NCI-H187 treated with DMSO at 0.1 percent for 48 hours (cell line): ENCODE measurements around the gene BTRC.

ENCODE experiments used
- DNase-seq: peaks from one replicate; lab custom pipeline; 2025; lab: John Stamatoyannopoulos, UW

BTRC gene

DNA sequence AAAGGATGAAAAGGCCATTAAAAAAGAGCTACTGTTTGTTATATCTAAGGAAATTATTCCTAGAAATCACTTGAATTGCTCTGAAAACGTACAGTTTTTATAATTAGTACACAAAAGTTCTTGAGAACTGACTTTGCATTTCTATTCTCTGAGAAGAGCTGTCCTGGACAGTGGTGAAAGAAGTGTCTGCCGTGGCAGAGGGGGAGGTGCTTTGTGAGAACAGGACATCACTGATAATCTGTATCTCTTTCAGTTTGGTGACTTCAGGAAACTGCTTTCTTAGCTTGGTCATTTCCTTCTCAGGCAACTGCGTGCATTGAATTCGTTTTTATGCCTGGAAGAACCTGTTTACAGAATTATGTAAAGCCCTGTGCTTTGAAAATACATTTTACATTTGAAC, 182.0 kb downstream of the BTRC start:
- DNase-seq: no peak

DNA sequence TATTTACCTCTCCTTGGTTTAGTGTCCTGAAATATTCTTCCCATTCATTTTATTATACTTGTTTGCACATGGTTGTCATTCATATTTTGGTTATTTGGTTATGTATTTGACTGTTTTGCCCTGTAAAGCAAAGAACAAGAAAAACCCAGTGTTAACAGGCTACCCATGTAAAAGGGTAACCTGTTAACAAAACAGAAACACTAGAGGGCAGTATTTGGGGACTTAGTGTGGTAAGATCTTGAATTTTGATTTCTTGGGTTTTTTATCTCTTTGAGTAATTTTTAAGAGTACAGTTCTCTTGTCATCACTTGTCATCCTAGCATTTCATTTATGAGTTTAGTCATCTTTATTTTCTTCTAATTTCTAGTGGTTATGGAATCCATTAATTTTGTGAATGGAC, 182.8 kb downstream of the BTRC start:
- DNase-seq: no peak

DNA sequence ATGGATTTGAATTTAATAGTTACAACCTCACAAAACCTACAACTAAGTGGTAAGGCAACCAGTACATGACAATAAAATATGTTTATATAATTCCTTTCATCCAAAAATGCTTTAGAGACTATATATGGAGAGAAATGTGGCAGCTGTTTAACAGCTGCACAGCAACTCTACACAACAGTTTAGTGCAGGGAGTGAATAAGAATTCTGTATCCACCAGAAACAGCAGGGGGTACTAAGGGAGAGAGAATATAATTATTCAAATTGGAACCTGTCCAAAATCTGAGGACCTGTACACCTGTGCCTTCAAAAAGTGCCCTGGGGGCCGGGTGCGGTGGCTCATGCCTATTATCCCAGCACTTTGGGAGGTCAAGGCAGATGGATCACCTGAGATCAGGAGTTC, 184.5 kb downstream of the BTRC start:
- peak; percentile 1 for DNase-seq

DNA sequence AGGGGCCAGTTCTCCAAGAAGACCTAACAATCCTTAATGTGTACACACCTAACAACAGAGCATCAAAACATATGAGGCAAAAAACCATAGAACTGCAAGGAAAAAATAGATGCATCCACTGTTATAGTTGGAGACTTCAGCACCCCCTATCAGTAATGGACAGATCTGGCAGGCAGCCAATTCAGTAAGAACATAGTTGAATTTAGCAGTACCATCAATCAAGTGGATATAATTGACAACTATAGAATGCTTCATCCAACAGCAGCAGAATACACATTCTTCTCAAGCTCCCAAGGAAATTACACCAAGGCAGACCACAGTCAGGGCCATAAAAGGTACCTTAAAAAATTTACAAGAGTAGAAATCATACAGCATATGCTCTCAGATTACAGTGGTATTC, 191.9 kb downstream of the BTRC start:
- DNase-seq: no peak

DNA sequence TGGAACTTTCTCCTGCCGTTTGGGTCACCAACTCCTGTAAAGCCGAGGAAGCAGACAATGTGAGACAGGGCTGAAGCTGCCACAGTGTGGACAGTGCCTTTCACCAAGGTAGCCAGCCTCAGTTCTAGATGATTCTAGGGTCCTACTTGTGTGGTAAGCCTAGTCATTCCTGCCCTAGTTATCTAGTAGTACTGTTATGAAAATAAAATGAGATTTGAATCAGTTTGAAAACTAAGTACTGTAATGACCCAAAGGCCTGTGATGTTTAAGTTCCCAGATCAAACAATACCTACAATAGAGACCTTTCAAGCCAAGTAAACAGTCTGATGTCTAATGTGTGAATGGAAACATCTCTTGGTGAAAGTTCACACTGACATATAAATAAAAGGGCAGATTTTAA, 197.0 kb downstream of the BTRC start:
- DNase-seq: no peak

DNA sequence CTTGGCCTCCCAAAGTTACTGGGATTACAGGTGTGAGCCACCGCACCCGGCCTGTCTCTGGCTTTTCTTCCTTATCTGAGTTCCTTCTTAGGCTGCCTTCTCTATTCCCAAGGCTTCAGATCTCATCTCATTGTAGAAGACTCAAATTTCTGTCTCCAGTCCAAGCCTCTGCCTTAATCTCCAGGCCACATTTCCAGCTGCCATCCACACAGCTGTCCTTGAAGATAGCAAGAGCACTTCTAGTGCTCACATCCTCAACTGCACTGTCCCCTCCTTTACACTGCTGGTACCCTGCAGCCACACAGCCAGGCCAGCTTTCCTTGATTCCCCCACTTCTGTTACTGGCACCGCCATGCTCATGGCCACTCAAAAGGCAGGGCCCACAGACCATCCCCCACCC, 198.5 kb downstream of the BTRC start:
- no peak for DNase-seq

DNA sequence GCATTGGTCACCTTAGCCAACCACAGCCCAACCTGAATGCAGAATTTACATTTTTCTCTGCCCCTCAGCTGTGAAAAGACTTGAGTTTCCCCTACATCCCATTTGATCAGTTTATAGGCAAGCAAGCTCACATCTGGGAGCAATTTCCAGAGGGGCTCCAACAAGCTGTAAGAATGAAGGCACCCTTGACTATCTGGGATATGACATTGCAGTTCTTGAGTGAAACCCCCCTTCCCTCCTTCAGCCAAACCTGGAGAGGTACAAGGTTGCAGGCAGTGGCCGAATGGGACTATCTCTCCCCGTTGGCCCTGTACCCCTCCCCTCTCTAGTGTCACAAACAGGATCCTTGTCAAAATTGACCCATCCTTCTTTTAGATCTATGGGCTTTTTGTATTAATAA, 203.6 kb downstream of the BTRC start:
- DNase-seq: no peak

DNA sequence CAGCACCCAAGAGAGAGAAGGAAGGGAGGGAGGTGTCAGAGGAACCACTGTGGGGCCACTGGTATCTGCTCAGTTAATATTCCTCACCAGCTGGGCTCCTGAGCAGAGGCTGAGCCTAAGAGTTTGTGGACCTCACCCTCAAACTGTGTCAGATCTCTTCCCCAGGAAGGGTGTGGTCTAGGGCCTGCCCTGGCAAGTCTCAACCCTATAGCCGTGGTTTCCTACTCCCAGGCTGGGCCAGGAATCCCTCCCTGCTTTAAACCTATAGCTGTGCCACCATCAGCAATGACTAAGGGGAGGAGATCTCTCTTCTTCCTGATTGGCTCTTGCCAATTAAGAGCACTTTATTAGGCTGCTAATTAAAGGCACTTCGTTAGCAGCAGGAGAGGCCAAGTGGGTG, 204.2 kb downstream of the BTRC start:
- DNase-seq: no peak

DNA sequence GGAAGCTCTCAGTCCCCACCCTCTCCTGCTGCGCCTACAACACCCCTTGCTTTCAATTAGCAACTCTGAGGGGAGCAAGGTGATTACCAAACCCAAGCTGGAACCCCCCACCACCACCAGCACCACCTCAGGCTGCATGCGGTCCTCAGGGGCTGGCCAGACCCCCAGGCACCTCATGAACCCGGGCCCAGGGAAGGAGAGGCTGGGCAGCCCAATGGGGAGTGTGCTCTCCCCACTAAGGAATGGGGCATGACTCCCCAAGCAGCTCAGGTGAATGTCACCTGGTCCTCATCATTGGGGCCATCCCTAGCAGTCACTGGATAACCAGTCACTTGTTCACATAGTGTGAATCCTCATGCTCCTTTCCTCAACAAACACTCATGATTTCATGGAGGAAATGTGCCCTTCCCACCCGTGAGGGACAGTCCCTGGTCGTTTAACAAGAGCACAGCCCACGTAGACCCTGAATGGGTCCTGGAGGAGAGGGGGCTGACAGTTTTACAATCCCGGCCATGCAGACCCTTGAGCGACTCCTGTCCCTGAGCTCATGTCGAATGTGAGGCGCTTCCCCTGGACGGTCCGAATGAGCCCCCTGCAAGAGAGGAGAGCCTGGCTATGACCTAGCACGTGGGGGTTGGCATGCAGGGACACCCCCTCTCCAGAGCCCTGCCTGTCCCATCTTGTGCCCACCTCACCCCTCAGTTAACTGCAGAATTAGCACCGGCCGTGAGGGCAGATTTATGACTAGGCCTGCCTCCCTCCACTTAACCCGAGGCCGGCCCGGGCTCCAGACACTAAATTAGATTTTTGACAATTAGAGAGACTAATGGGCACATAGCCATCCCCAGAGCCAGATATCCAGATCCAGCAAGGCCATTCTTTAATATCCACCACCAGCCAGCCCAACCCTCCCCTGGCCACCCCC, 205.0 kb downstream of the BTRC start:
- DNase-seq: no peak

DNA sequence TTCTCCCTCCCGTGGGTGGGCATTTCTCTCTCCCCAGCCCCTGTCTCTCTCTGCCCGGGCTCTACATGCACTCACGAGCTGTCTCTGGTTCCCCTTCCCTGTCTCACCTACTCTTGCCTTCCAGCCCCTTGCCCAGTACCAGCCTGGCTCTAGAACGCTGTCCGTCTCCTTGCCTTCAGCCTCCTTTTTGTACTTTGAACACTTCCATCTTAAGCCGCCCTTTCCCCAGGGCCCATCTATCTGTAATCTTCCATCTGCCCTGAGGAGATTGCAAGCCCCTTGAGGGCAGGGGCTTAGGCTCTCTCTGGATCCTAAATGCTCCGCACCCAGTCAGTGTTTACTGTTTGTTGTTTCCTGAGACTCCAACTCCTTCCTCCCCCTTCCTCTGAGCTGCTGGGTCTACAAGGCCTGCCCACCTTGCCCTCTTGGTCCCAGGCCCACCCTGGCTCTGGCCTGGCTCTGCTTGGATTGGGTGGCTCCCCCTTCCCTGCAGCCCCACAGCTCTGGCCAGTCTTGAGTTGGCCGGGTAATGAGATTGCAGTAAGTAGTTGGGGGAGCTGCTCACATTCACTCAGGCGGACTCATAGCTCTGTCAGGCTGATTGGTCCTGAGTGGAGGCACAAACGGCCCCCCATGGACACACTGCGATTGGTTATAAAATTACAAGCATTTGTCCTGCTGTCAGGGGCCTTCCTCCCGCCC, 205.8 kb downstream of the BTRC start:
- no peak for DNase-seq

DNA sequence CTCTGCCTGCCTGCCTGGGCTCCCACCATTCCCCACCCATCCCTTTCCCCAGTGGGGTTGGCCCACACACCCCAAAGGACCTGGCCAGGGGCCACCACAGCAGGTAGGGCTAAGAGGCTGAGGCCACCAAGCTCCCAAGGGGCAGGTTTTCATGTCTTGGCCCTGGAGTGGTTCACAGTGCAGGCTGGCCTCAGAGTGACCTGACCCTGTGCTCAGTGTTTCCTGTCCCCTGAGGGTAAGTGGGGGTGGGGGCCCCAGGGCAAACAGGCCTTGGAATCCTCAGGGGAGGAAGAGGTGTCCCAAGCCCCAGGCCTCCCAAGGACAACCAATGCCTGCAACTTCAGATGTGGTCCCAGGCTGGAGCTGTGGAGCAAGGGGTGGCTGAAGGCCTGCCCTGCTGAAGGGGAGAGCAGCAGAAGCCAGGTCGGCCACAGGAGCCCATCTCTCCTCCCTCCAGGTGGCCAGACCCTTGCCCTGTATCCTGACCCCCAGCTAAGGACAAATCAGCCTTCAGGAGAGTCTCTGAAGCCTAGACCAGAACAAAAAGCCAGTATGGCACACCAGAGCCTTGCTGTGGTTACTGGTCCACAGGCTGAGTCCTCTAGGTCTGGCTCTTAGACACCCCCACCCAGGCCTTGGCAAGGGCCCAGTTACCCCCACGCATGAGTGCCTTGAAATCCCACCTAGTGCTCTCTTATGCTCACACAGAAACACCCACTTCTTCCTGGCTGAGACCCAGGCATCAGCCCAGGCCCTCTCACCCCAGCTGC, 206.5 kb downstream of the BTRC start:
- no peak for DNase-seq

DNA sequence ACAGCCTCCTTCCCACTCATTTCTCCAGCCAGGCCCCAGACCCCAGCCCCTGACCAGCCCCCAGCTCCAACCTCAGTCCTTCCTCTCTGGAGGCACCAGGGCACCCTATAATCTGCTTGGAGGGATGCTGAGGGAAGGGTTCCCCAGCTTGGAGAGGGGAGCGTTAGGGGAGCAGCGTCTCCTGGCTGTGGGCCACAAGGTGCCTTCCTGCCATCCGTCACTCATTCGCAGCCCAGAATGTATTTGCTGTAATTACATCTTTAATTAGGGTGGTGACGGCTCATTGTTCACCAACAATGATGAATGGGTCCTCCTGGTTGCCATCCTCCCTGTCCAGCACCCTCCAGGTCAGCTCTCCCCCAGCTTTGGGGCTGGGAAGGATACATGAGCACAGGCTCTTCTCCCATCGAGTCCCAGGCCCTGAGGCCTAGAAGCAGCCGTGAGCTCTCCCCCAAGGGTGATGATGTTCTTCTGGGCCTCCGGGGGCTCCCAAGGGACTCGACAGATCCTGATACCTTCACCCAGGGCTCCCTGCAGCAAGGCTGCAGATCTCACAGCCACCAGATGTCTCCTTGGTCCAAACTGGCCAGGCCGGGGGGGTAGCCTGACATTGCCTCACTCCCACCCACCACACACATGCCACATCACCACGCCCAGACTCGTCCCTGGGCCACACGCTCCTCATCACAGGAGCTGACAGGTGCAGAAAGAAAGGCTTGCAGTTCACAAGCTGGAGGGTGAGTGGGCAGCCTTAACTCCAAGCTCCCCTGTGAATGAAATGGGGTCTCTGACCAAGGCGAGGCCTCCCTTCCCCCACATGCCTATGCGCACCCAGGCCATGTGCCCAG, 207.3 kb downstream of the BTRC start:
- DNase-seq: no peak

DNA sequence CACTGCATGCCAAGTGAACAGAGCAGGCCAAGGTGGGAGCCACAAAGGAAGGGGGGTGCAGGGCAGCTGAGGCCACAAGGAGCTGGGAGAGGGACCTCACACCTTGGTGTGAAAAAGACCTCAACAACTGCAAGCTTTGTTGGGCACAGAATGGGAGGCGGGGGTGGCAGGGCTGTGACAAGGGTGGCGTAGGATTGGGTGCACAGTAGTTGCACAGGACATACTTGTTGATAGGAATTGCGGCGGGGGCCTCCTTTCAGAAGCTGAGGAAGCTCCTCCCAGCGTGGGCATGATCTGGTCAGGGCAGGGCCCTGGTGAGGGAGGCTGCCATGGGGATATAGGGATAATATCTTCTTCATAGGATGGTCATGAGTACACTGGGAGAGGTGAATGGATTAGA, 208.3 kb downstream of the BTRC start:
- DNase-seq: no peak

DNA sequence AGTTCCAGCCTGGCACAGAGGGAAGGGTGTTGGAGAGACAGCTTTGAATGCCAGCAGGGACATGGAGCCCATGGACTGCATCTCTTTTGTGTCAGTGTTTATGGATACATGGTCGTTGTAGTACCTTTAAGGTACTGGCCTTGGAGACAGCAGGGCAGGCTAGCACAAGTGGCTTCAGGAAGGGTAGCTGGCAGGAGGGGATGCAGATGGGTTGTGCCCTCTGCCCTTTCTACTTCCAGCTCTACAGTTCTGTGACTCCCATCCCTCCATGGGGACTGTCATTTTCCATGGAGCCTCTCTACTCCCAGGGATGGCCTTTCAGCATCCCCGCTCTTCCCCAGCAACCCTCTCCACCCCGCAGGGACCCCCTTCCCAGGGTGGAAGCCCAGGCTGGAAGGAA, 209.0 kb downstream of the BTRC start:
- no peak for DNase-seq

DNA sequence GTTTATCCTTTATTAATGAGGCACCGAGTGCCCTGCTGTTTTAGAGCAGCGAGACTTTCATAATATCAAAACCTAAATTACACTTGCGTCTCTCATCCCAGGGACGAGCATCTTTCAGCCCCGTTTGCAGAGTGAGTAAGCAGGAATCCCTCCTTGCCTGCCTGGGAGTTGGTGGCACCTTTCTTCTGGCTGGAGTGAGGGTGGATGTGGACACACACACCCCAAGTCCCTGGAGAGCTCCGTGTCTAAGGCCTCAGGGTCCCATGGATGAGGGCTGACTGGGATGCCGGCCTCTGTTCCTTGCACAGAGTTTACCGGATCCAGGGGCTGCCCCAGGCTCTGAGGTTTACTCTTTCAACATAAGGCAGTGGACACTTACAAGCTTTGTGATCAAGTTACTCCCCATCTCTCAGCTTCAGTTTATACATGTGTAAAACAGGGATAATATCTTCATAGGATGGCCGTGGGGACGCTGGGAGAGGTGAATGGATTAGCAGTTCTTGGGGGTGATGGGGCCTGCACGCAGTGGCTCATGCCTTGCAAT, 209.6 kb downstream of the BTRC start:
- DNase-seq: no peak

DNA sequence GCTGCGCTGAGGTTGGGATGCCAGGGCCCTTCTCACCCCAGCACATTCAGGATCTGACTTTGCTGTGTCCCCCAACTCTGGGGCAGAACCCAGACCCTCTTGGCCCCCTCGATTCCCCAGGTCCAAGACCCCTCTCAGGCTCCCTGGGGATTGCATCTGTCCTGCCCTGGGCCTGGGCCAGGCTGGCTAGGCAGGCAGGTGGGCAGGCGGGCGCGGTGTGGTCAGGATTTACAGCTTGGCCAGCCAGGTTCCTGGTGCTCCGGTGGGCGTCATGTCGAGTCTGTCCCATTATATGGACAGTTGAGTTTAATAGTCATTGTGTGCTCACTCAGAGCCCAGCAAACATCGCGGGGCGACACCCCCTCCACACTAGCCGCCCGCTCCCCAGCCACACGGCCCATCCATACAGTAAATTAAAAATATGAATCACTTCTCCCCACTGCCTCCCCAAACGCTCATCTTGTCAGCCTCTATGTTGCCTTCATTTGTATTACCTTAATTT, 210.6 kb downstream of the BTRC start:
- no peak for DNase-seq

DNA sequence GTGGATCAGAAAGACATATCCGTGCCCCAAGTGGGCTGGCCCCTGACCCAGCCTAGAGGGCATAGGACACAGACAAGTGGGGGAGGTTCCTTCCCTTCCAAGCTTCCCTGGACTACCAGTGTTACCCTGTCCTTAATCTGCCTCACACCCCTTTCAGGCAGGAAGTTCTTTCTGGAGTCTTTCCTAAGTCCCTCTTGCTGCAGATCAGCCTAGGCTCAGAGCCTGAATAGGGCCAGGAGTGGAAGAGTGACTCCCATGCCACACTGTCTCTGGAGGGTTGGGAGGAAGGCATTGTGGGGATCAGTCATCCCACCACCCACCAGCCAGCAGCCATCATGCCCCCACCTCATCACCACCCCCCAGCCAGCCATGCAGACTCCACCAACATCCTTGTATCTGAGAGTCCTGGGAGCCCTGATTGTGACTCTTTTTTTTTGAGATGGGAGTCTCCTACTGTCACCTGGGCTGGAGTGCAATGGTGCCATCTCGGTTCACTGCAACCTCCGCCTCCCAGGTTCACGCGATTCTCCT, 211.5 kb downstream of the BTRC start:
- DNase-seq: no peak

DNA sequence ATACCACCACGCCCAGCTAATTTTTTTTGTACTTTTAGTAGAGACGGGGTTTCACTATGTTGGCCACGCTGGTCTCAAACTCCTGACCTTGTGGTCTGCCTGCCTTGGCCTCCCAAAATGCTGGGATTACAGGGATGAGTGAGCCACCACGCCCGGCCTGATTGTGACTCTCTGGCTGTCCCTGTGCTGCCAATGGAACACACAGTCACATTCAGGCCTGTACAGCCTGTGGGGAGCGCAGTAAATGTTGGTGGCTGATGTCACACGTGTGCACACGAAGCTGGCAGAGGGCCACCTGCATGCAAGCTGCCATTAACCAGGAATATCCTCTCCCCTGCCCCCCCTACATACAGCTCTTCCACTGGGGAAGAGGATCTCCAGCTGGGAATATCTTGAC, 212.0 kb downstream of the BTRC start:
- no peak for DNase-seq

DNA sequence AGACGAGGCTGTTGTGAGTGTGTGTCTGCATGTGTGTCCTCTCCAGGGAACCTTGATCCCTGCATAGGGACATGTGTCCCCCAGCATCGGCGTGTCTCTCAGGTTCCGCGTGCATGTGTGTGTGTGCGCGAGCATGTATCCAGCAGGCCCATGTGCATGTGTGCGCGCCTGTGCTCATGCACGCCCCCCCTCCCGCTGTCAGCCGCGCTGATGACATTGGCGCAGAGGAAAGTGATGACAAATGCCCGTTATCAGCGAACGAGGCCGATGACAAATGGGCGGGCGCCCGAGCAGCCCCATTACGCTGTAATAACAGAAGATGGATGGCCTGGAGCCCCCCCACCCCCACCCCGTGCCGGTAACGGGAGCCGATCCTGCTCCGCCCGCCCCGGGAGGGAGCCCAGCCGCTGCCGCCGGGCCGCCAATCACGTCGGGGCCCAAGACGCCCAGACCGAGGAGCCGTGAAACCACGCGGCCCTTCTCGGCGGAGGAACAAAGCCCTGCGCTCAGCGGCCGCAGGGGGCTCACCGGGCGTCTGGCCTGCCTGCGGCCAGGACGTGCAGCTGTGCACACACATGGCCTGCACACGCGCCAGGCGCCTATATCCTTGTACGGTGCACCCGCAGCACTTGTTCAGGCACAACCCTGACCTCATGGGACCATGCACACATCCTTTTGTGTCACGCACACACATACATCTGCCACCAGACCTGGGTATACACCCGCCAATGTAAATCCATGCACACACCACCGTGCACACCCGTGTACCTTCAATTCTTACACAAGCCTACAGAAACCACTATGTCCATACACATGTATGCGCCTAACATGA, 212.6 kb downstream of the BTRC start:
- DNase-seq: no peak
